ENCODE results near the gene MED29.
"Not testable (repeated sequence)": the region's sequence is repeated elsewhere in the genome, so short reads cannot be mapped to it uniquely, and the experiment has no call there.

Gene MED29

GRCh38 chr19:39372941-39373340 is 18.2 kb upstream of the MED29 start:
- no peak overlapping the region for H3K4me2 ChIP-seq
- no peak for TF ChIP-seq CTCF (conservative IDR thresholded peaks at IDR 0.05; ENCODE audit: low read depth, low read length)
- H3K4me1 ChIP-seq (ENCODE audit: low read depth, poor library complexity, severe bottlenecking) = no peaks in the 10 kb centered on the region
- H3K4me3 ChIP-seq (IDR thresholded peaks at IDR 0.05; ENCODE audit: insufficient read depth, low read depth, low read length) = no peak overlapping the region
- H3K9ac ChIP-seq = no peak overlapping the region
- no peaks in the 10 kb centered on the region for H3K79me2 ChIP-seq (ENCODE audit: insufficient read depth, low read depth)
- no peaks in the 10 kb centered on the region; the same call in 1 of the 2 replicates for H3K36me3 ChIP-seq (ENCODE audit: insufficient read depth)
- no peaks in the 10 kb centered on the region for H3K27me3 ChIP-seq (ENCODE audit: insufficient read depth, low read depth)
- H4K20me1 ChIP-seq (ENCODE audit: insufficient read depth) = no peaks in the 10 kb centered on the region
- H3K27ac ChIP-seq = no peak overlapping the region
- H2AFZ ChIP-seq (ENCODE audit: low read depth) = no peak overlapping the region

- Histone ChIP-seq H3K27ac (no peak overlapping the region), H3K4me2 (no peak overlapping the region), H3K36me3 (ENCODE audit: insufficient read depth) (peaks cover 4% of the 10 kb centered on the region; the same call in 1 of the 2 replicates), H3K79me2 (ENCODE audit: insufficient read depth, low read depth) (no peaks in the 10 kb centered on the region), H3K4me1 (ENCODE audit: low read depth, poor library complexity, severe bottlenecking) (no peaks in the 10 kb centered on the region), H3K4me3 (IDR thresholded peaks at IDR 0.05; ENCODE audit: insufficient read depth, low read depth, low read length) (no peak overlapping the region), H3K27me3 (ENCODE audit: insufficient read depth, low read depth) (no peaks in the 10 kb centered on the region), H3K9ac (no peak overlapping the region), H2AFZ (ENCODE audit: low read depth) (no peak overlapping the region), H4K20me1 (ENCODE audit: insufficient read depth) (no peaks in the 10 kb centered on the region)
- no peak for TF ChIP-seq CTCF (conservative IDR thresholded peaks at IDR 0.05; ENCODE audit: low read depth, low read length)
Measured at GRCh38 chr19:39375929-39376328, 15.2 kb upstream of the MED29 start.

- Histone ChIP-seq H4K20me1 (ENCODE audit: insufficient read depth) (no peaks in the 10 kb centered on the region), H3K27ac (no peak overlapping the region), H3K9ac (no peak overlapping the region), H3K79me2 (ENCODE audit: insufficient read depth, low read depth) (no peaks in the 10 kb centered on the region), H3K4me2 (no peak overlapping the region), H3K36me3 (ENCODE audit: insufficient read depth) (peaks cover 4% of the 10 kb centered on the region; the same call in 1 of the 2 replicates), H2AFZ (ENCODE audit: low read depth) (no peak overlapping the region), H3K27me3 (ENCODE audit: insufficient read depth, low read depth) (no peaks in the 10 kb centered on the region), H3K4me1 (ENCODE audit: low read depth, poor library complexity, severe bottlenecking) (no peaks in the 10 kb centered on the region), H3K4me3 (IDR thresholded peaks at IDR 0.05; ENCODE audit: insufficient read depth, low read depth, low read length) (no peak overlapping the region)
- no peak for TF ChIP-seq CTCF (conservative IDR thresholded peaks at IDR 0.05; ENCODE audit: low read depth, low read length)
Measured at GRCh38 chr19:39377373-39378362, 13.5 kb upstream of the MED29 start.

GRCh38 chr19:39379366-39379765 is 11.8 kb upstream of the MED29 start:
- H3K4me1 ChIP-seq (ENCODE audit: low read depth, poor library complexity, severe bottlenecking); H3K9ac ChIP-seq; H2AFZ ChIP-seq (ENCODE audit: low read depth); H3K27me3 ChIP-seq (ENCODE audit: insufficient read depth, low read depth); H3K4me3 ChIP-seq (IDR thresholded peaks at IDR 0.05; ENCODE audit: insufficient read depth, low read depth, low read length); H3K4me2 ChIP-seq; H3K79me2 ChIP-seq (ENCODE audit: insufficient read depth, low read depth); H3K36me3 ChIP-seq (ENCODE audit: insufficient read depth); H4K20me1 ChIP-seq (ENCODE audit: insufficient read depth); H3K27ac ChIP-seq: not testable (repeated sequence)

- no peak for TF ChIP-seq CTCF (conservative IDR thresholded peaks at IDR 0.05; ENCODE audit: low read depth, low read length)
- no peak overlapping the region for H3K9ac ChIP-seq
- no peaks in the 10 kb centered on the region for H3K79me2 ChIP-seq (ENCODE audit: insufficient read depth, low read depth)
- H3K4me2 ChIP-seq = no peak overlapping the region
- H3K4me3 ChIP-seq (IDR thresholded peaks at IDR 0.05; ENCODE audit: insufficient read depth, low read depth, low read length) = no peak overlapping the region
- no peak overlapping the region for H2AFZ ChIP-seq (ENCODE audit: low read depth)
- no peaks in the 10 kb centered on the region for H3K27me3 ChIP-seq (ENCODE audit: insufficient read depth, low read depth)
- no peak overlapping the region for H3K27ac ChIP-seq
- H3K36me3 ChIP-seq (ENCODE audit: insufficient read depth) = peaks cover 4% of the 10 kb centered on the region; the same call in 1 of the 2 replicates
- H3K4me1 ChIP-seq (ENCODE audit: low read depth, poor library complexity, severe bottlenecking) = no peaks in the 10 kb centered on the region
- no peaks in the 10 kb centered on the region for H4K20me1 ChIP-seq (ENCODE audit: insufficient read depth)
Measured at GRCh38 chr19:39379865-39380396, 11.2 kb upstream of the MED29 start.
